CD4-positive, alpha-beta T cell (primary cell): Measurements from ENCODE around the gene FRMD6. TPM values are rescaled to one million over a fixed set of nuclear protein-coding genes. Genes with fewer than 3 reads are reported as not detected.

Experiments used
- ATAC-seq: fragments of 200-7000 bp; cut with Tn5 transposase; one replicate; pipeline ENCODE4 v1.10.0; 2022; ENCODE audit warnings: mild to moderate bottlenecking; ENCODE audit not compliant: poor library complexity
- CTCF ChIA-PET: fragments of 350-600 bp; sonication (Branson Sonifier 250); formaldehyde crosslinking; loops from one replicate; lab custom pipeline; 2021; ENCODE audit warnings: antibody characterized with exemption, inconsistent platforms; lab: Charles Lee
- POLR2A ChIA-PET: fragments of 350-600 bp; sonication (Branson Sonifier 250); formaldehyde crosslinking; loops from one replicate; lab custom pipeline; 2021; ENCODE audit warnings: antibody characterized with exemption, inconsistent platforms; lab: Charles Lee
- DNase-seq, 14 experiments: peaks; one replicate each; pipeline ENCODE4 v3.0.0-alpha.2; 2013 to 2020; ENCODE audit warnings: mixed read lengths in 2 of 14
- H3K27ac ChIP-seq, 2 donors: one replicate each; pipeline versions ENCODE4 v1.5.1 to v1.7.0; 2013; ENCODE audit warnings: low read length in 2 of 2, low read depth in 1 of 2, mild to moderate bottlenecking in 1 of 2
- H3K27me3 ChIP-seq, 2 experiments: 1 replicate in 1 of 2; 2 replicates in 1 of 2; pipeline versions ENCODE4 v1.6.1 to v1.7.0; 2013; ENCODE audit warnings: low read length in 2 of 2, control low read depth in 1 of 2, mild to moderate bottlenecking in 1 of 2, moderate library complexity in 1 of 2; ENCODE audit not compliant: insufficient read depth in 2 of 2, control insufficient read depth in 1 of 2
- H3K36me3 ChIP-seq: one replicate; pipeline ENCODE4 v1.6.1; 2013; ENCODE audit warnings: low read length, control low read depth; ENCODE audit not compliant: insufficient read depth
- H3K4me1 ChIP-seq: one replicate; pipeline ENCODE4 v1.6.1; 2013; ENCODE audit warnings: low read length, control low read depth; ENCODE audit not compliant: insufficient read depth
- H3K4me3 ChIP-seq: one replicate; pipeline ENCODE4 v1.5.1; 2013; ENCODE audit warnings: mild to moderate bottlenecking, low read length, moderate library complexity
- H3K9me3 ChIP-seq, 2 experiments: 1 replicate in 1 of 2; 2 replicates in 1 of 2; pipeline versions ENCODE4 v1.6.1 to v1.7.0; 2013; ENCODE audit warnings: low read length in 2 of 2, mild to moderate bottlenecking in 2 of 2, control low read depth in 1 of 2, moderate library complexity in 1 of 2; ENCODE audit not compliant: control insufficient read depth in 1 of 2, insufficient read depth in 1 of 2
- H3K27ac Mint-ChIP-seq: one replicate; pipeline ENCODE4 v1.8.0; 2020; ENCODE audit warnings: mixed read lengths
- H3K27me3 Mint-ChIP-seq: one replicate; pipeline ENCODE4 v1.8.0; 2021; ENCODE audit warnings: mixed read lengths
- H3K36me3 Mint-ChIP-seq: one replicate; pipeline ENCODE4 v1.8.0; 2021; ENCODE audit warnings: low read depth, mixed read lengths
- H3K4me1 Mint-ChIP-seq: one replicate; pipeline ENCODE4 v1.8.0; 2021; ENCODE audit warnings: low read depth, mixed read lengths
- H3K4me3 Mint-ChIP-seq: one replicate; pipeline ENCODE4 v1.8.0; 2020; ENCODE audit warnings: mild to moderate bottlenecking, mixed read lengths
- H3K9me3 Mint-ChIP-seq: one replicate; pipeline ENCODE4 v1.8.0; 2020; ENCODE audit warnings: mixed read lengths
- intact Hi-C, 2 experiments: fragments of 100-400 bp; cut with DNase I in 1 of 2; cut with micrococcal nuclease in 1 of 2; formaldehyde crosslinking; loops; one replicate each; pipeline versions ENCODE4 v1.15.1 to v1.9.0; 2023 to 2025; cut with DNase I, micrococcal nuclease
- total RNA-seq, 174 experiments: library from RNA in 2 of 174; stranded (reverse) in 2 of 174; gene quantifications; one replicate each; pipeline ENCODE4 v1.2.3 and lab custom pipeline; 2021 to 2026
- TF ChIP-seq, protein P1 (sequence below): fragments of 200-600 bp; IDR thresholded peaks from one replicate; pipeline ENCODE4 v1.8.0; 2022; ENCODE audit warnings: antibody characterized with exemption, mild to moderate bottlenecking

FRMD6 gene
- total RNA-seq, 2 experiments from 2014 or later = 1.4 to 1.5 TPM

DNA sequence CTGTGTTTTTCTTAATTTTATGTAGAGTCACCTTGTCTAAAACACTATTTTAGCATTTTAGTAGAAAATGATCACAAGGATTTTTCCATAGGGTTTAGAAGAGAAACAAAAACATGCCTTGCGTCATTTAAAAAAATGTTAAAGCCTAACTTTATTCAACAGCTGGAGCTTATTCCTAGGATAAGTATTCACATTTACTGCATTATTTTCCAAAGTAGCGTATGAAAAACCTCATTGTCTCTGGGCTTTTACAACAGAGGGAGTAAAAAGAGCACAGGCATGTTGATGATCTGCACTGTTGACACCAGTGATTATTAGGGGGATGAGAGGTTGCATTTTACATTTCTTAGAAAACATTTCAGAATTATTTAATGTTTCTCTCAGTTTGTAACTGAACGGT is 66.1 kb downstream of the FRMD6 start:
- DNase-seq (no peak), ATAC-seq (no peak)
- no peak overlapping the region for H3K27ac ChIP-seq
- Mint-ChIP-seq H3K9me3 (no peaks in the 10 kb centered on the region), H3K27ac (no peak overlapping the region), H3K4me1 (no peaks in the 10 kb centered on the region), H3K27me3 (no peaks in the 10 kb centered on the region), H3K4me3 (no peak overlapping the region), H3K36me3 (no peaks in the 10 kb centered on the region)
- H3K4me1 ChIP-seq = no peaks in the 10 kb centered on the region
- intact Hi-C loops = no loop called here
- H3K9me3 ChIP-seq = peaks cover 0 to 4% of the 10 kb centered on the region in 2 experiments
- no peaks in the 10 kb centered on the region for H3K27me3 ChIP-seq
- ChIA-PET POLR2A (no interaction called here), CTCF (interaction anchor here (1.5 kb wide), 1 partner anchor 11 kb away, joined by 4 read pairs; no protein-coding TSS in a partner anchor)
- TF ChIP-seq, protein P1, sequence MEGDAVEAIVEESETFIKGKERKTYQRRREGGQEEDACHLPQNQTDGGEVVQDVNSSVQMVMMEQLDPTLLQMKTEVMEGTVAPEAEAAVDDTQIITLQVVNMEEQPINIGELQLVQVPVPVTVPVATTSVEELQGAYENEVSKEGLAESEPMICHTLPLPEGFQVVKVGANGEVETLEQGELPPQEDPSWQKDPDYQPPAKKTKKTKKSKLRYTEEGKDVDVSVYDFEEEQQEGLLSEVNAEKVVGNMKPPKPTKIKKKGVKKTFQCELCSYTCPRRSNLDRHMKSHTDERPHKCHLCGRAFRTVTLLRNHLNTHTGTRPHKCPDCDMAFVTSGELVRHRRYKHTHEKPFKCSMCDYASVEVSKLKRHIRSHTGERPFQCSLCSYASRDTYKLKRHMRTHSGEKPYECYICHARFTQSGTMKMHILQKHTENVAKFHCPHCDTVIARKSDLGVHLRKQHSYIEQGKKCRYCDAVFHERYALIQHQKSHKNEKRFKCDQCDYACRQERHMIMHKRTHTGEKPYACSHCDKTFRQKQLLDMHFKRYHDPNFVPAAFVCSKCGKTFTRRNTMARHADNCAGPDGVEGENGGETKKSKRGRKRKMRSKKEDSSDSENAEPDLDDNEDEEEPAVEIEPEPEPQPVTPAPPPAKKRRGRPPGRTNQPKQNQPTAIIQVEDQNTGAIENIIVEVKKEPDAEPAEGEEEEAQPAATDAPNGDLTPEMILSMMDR = no peak
- H3K36me3 ChIP-seq = no peaks in the 10 kb centered on the region
- no peak overlapping the region for H3K4me3 ChIP-seq

DNA sequence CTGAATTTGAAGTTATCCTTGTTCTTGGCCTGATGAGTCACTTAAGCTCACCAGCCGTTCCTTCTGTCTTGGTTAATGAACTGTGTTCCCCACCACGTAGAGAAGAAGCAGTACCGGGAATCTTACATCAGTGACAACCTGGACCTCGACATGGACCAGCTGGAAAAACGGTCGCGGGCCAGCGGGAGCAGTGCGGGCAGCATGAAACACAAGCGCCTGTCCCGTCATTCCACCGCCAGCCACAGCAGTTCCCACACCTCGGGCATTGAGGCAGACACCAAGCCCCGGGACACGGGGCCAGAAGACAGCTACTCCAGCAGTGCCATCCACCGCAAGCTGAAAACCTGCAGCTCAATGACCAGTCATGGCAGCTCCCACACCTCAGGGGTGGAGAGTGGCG is 68.2 kb downstream of the FRMD6 start:
- CTCF ChIA-PET = no interaction called here
- Histone ChIP-seq H3K36me3 (no peaks in the 10 kb centered on the region), H3K4me1 (no peaks in the 10 kb centered on the region), H3K4me3 (no peak overlapping the region), H3K27ac (no peak overlapping the region), H3K9me3 (peaks cover 0 to 4% of the 10 kb centered on the region in 2 experiments), H3K27me3 (no peaks in the 10 kb centered on the region)
- no peaks in the 10 kb centered on the region for H3K9me3 Mint-ChIP-seq
- no peak overlapping the region for H3K4me3 Mint-ChIP-seq
- intact Hi-C loops = no loop called here
- H3K36me3 Mint-ChIP-seq = no peaks in the 10 kb centered on the region
- H3K4me1 Mint-ChIP-seq = no peaks in the 10 kb centered on the region
- ATAC-seq = no peak
- DNase-seq = no peak
- H3K27me3 Mint-ChIP-seq = no peaks in the 10 kb centered on the region
- POLR2A ChIA-PET = no interaction called here
- no peak overlapping the region for H3K27ac Mint-ChIP-seq
- TF ChIP-seq, protein P1 = no peak

DNA sequence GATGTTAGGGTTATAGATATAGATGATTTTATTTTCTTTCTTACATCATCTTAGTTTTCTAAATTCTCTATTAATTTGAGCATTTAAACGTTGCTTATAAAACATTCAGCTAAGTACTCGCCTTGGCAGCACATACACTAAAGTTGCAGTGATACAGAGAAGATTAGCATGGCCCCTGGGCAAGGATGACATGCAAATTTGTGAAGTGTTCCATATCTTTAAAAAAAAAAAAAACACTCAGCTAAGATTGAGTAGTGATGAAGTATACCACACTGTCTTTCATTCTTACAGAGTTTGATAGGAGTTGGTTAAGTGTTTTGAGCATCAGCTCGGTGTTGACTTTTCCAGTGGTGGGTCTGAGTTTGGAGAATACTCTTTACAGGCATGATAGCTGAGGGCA is 72.3 kb downstream of the FRMD6 start:
- no peak for ATAC-seq
- intact Hi-C loops = no loop called here
- Mint-ChIP-seq H3K36me3 (no peaks in the 10 kb centered on the region), H3K27me3 (no peaks in the 10 kb centered on the region), H3K4me3 (no peak overlapping the region), H3K9me3 (no peaks in the 10 kb centered on the region), H3K27ac (no peak overlapping the region), H3K4me1 (no peaks in the 10 kb centered on the region)
- no peaks in the 10 kb centered on the region for H3K4me1 ChIP-seq
- H3K27ac ChIP-seq = no peak overlapping the region
- TF ChIP-seq, protein P1 = no peak
- H3K4me3 ChIP-seq = no peak overlapping the region
- no peak for DNase-seq
- ChIA-PET CTCF (no interaction called here), POLR2A (no interaction called here)
- H3K27me3 ChIP-seq = no peaks in the 10 kb centered on the region
- no peaks in the 10 kb centered on the region for H3K36me3 ChIP-seq
- H3K9me3 ChIP-seq = peaks cover 0 to 4% of the 10 kb centered on the region in 2 experiments
